ENCODE measurements around the gene CTRL.
A peak's percentile ranks its signal among the peaks of the same experiment; 100 is the strongest.
"Not testable (repeated sequence)": the region's sequence is repeated elsewhere in the genome, so short reads cannot be mapped to it uniquely, and the experiment has no call there.

Gene CTRL

GRCh38 chr16:67940446-67941089, 8.9 kb upstream of the CTRL start:
- DNase-seq, result no peak

DNA sequence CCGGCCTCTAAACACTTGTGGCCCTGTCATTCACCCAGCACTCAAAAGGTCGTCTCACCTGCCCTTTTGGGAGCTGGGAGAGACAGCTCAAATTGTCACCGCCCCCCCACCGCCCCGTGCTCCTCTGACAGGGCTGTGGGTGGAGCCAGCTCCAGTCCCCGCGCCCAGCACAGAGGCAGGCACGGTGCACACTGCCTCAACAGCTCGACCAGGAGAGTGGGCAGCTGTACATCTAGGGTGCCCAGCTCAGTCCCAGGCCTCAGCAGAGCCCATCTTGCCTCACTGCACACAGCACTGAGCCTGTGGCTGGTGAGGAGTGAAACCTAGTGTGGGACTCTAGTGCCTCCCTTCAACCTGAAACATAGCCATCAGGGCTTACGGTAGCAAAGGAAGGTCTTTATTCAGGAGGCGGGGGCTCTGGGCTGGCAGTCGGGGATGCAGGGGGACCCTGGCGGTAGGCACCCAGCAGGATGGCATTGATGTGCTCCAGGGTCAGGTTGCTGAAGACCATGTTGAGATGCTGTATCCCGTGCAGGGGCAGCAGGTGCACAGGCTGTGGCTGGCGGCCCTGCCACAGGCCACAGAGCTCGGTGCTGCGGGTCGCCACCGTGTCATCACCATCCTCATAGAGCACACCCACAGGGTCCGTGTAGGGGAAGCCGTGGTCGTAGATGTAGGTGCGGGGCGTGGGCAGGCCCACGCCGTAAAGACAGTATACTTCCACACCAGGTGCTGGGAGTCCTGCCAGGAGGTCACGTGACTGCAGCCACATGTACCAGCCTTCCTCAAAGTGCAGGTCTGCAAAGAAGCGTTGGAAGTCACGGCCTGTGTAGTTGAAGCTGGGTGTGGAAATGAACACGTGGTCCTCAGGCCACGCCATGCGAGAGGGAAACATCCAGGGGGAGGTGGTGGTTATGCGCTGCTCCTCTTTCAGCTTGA, 8.1 kb upstream of the CTRL start:
- no peak for DNase-seq

DNA sequence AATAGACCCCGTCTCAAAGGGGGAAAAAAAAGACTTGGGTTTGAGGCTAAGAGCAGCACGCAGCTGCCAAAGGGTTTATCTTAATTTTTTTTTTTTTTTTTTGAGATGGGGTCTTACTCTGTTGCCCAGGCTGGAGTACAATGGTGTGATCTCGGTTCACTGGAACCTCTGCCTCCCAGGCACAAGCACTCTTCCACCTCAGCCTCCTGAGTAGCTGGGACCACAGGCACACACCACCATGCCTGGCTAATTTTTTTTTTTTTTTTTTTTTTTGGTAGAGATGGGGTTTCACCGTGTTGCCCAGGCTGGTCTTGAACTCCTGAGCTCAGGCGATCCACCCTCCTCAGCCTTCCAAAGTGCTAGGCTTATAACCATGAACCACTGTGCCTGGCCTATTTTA, 6.1 kb upstream of the CTRL start:
- not testable (repeated sequence) for DNase-seq

DNA sequence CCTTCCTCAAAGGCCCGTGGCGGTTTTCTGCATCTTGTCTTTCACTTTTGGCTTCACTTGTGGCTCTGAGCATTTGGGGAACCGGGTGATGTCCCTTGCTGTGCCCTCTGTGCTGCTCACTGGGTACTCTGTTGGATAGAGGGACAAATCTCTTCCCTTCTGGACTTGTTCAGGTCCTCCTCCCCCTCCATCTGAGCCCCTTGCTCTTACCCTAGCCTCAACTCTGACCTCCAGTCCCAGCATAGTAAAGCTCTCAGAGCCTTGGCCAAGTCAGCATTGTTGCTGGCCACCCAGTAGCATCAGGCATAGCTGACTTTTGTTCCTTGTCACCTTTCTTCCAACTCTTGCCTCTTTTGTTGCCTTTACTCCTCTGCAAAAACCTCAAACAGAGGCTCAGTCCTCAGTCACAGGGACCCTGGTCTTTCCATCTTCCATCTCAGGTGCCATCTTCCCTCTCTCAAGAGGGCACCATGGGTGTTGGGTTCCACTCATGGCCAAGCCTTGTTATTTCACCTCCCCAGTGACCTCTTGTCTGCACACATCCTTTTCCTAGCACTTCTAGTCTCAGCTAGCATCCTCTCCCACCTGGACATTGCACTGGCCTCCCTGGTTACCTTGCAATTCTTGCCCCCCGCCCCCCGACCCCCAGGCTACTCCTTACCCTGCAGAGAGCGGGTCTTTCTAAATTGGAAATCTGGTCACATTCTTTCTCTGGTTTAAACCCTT, 5.4 kb upstream of the CTRL start:
- no peak for DNase-seq

DNA sequence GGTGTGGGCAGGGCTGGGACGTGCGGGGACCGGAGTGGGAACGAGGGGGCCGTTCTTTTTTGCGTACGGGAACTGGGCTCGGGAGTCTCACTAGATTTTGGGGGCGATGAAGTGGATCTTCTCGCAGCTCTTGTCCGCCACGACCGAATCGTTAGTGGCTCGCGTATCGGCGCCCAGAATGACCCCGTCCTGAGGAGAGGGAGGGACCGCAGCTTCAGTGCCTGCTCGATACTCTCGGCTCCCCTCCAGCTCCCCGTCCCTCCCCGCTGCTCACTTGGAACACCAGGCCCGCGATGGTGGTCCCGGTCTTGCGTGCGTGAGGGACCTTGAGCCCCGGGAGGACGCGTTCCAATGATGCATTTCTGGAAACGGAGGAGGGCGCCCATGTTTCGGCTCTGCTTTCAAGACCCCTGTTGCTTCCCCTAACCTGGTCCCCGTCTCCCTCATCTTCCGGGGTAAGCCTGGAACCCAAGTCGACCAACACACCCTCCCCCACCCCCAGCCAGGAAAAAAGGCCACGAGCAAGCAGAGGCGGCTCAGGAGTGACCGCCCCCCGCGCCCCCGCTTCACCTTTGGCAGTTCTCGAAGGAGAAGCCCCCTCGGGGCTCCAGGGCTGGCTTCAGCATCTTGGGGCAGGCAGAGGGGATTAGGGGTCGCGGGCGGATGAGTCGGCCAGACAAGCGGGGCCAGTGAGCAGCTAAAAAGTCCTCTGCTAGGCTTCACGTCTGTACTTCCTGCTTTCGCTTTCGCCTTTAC, 4.6 kb upstream of the CTRL start, which contains the start of gene PSMB10:
Gene PSMB10, minus strand, starts transcription at position 727 of the 756 bp plus-strand sequence. Its CDS starts 101 bp downstream, at position 626.
- no peak for DNase-seq

- DNase-seq, result peak; percentile 92
Observed at GRCh38 chr16:67935402-67936123, 3.9 kb upstream of the CTRL start.

GRCh38 chr16:67935101-67935401, 3.4 kb upstream of the CTRL start:
- DNase-seq, result no peak

- no peak for DNase-seq
Observed at GRCh38 chr16:67934306-67935100, 2.8 kb upstream of the CTRL start.

GRCh38 chr16:67933805-67934204, 2.1 kb upstream of the CTRL start:
- no peak for DNase-seq

GRCh38 chr16:67932462-67932840, 789 bp upstream of the CTRL start:
- no peak for DNase-seq

DNA sequence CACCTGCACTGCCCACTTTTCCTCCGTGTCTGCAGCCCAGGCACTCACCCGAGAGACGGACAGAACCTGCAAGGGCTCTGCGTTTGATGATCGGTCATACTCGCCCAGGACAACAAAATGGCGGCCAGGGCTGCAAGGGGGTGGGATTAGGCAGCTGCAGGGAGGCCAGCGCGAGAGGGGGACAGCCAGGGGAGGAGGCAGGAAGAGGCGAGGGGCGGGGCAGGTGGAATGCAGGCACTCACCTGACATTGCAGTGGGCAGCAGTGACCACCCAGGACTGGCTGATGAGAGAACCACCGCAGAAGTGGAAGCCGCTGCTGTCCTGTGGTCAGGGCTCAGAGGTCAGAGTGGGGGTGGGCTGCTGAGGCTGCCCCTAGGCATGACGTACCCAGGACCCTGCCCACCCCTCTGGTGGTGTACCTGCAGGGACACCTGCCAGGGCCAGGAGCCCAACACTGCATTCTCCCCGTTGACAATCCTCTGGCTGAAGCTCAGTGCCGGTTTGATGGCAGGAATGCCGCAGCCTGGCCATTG, 917 bp downstream of the CTRL start:
- DNase-seq, result no peak

- DNase-seq, result no peak
Observed at GRCh38 chr16:67930191-67930590, 1.5 kb downstream of the CTRL start.

GRCh38 chr16:67928561-67929364, 2.9 kb downstream of the CTRL start:
- peak; percentile 51 for DNase-seq

DNA sequence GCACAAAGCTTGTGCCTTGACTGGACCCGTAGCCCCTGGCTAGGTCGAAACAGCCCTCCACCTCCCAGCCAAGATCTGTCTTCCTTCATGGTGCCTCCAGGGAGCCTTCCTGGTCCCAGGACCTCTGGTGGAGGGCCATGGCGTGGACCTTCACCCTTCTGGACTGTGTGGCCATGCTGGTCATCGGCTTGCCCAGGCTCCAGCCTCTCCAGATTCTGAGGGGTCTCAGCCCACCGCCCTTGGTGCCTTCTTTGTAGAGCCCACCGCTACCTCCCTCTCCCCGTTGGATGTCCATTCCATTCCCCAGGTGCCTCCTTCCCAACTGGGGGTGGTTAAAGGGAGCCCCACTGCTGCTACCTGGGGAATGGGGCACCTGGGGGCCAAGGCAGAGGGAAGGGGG, 3.5 kb downstream of the CTRL start:
- no peak for DNase-seq

GRCh38 chr16:67927131-67927941, 4.3 kb downstream of the CTRL start:
- DNase-seq, result no peak

GRCh38 chr16:67926181-67926750, 5.4 kb downstream of the CTRL start:
- peak; percentile 67 for DNase-seq

DNA sequence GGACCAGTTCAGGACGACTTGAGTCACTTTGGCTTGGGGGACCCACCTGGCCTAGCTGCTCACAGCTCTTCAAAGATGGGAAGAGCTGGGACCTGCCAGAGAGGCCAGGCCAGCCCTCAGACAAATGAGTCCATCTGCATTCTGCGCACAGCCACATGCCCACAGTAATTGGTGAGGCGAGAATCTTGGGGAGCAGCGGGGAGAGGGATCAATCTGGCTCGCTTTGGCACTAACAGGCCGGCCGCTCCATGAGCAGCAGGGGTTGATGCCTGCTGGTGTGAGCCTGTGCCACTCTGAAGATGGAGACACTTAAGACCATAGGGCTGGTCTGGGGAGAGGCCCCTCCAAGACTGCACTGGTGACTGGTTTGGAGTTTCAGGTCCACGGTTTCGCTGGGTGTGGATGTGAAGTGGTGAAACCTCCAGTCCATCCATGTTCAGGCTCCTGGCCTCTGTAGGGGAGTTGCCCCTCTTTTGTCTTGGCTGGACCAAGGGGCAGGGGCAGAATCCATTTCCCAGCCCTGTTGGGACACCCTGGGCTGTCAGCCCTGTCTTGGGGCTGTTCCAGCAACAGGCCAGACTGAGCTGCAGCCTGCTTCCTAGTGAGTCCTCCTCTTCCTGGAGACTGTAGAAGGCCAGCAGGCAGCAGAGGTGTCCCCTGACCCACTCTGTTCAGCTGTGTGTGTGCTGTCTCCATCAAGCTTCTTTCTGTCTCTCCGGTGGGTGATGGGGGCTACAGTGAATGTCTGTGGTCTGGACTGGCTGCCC, 7.3 kb downstream of the CTRL start:
- DNase-seq, result no peak
